Measurements from ENCODE around the gene ZFPM1.

Gene ZFPM1

DNA sequence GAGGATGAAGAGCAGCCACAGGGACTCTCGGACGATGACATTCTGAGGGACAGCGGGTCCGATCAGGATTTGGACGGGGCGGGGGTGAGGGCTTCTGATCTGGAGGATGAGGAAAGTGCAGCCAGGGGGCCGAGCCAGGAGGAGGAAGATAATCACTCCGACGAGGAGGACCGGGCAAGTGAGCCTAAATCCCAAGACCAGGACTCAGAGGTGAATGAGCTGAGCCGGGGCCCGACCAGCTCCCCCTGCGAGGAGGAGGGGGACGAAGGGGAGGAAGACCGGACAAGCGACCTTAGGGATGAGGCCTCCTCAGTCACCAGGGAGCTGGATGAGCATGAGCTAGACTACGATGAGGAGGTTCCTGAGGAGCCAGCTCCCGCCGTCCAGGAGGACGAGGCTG is 124.1 kb downstream of the ZFPM1 start:
- DNase-seq, result no peak

DNA sequence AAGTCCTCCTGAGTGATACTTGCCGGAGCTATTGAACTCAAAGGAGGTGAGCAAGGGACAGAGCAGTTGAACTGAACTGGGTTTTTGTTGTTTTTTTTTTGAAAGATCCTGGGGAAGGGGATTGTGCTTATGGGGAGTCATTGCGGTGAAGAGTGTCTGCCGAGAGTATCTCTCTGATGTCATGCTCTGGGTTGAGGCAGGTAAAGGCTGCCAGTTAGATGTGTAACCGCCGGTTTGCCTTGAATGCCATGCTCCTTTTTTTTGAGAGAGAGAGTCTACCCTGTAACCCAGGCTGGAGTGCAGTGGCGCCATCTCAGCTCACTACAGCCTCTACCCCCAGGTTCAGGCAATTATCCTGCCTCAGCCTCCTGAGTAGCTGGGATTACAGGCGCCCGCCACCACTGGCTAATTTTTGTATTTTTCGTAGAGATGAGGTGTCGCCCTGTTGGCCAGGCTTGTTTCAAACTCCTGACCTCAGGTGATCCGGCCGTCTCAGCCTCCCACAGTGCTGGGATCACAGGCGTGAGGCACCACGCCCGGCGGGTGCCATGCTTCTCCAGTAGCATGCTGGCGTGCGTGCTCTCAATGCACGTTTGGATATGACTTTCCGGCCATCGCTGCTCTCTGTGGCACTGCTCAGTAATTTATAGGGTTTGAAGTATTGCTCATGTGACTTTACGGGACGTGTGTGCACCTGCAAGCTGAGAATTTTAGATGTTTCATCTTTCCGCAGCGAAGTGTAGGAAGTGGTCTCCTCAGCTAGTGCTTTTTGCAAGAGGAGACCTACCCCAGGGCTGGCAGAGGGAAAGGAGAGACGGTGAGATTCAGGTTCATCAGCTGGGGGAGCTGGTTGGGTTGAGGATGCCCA is 125.6 kb downstream of the ZFPM1 start:
- DNase-seq, result no peak

DNA sequence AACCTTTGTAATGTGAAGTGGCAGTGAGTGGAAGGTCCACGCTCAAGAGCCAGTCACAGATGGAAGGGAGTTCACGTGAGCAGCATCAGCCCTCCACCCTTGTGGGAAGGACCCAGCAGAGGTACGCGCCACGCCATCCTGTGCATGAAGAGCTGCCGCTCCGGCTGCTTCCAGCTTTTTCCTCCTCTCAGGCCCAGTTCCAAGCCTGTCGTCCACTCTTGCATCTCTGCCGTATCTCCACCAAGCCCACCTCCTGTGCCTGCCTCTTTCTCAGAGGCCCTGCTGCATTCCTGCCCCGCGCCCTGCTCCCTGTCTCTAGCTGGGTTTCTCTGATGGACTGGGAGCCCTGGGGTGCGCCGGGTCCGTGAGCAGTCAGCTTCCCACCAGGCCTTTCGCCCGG is 127.3 kb downstream of the ZFPM1 start:
- no peak for DNase-seq

DNA sequence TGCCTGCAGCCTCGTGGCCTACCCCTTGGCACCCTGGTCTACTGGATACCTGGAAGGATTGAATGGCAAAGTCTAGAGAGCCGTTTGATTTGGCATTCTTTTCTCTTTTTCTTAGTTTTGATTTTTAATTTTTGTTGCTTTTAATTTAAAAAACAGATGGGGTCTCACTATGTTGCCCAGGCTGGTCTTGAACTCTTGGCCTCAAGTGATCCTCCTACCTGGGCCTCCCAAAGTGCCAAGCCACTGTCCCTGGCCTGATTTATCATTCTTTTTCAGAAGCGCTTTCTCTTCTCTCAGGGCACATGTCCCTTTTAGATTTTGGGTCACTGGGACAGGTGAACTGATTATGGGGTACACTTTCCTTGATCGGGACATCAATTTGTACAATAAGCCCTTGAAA is 128.0 kb downstream of the ZFPM1 start:
- DNase-seq, result no peak

DNA sequence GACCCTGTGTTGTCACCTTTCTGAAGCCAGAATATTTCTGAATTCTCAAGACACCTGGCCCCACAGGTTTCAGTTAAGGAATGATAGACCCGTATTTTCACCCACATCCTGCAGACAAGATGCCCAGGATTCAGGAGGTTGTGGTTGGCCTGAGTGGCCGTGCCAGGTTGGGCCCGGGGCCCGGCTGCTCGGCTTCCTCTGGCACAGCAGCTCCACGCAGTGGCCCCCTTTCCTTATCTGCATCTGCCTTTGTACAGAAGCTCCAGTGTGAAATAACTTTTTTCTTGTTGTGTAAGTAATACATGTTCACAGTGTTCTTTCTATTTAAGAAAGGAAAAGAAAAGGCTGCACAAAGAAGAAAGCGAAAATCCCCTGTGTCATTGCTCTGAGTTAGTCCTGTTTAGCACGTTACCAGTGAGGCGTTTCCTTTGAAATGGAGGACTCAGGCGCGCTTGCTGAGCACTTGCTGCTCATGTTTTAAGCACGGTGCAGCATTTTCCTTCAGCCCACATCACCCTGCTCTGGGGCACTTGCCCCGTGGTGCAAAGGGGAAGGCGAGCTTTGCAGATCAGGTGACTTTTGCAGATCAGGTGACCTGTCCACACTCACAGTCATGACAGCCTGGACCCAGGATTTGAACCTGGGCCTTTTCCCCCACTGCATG is 130.0 kb downstream of the ZFPM1 start:
- no peak for DNase-seq

DNA sequence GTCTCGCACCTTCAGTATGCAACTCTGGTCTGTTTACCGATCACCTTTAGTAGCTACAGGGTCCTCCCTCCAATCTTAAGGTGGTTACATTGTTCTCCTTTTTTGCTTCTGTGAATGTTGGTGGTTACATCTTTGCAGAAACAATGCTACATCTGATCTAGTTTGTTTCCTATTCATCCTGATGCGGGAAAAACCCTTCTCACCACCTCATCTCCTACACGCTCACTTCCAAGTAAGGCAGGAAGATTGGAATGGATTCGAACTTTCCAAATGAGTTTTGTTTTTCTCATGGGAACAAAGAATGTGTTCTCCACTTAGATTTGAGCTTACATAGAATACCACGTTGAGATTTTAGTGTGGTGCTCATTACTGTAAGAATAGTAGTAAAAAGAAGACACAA is 131.6 kb downstream of the ZFPM1 start:
- no peak for DNase-seq

DNA sequence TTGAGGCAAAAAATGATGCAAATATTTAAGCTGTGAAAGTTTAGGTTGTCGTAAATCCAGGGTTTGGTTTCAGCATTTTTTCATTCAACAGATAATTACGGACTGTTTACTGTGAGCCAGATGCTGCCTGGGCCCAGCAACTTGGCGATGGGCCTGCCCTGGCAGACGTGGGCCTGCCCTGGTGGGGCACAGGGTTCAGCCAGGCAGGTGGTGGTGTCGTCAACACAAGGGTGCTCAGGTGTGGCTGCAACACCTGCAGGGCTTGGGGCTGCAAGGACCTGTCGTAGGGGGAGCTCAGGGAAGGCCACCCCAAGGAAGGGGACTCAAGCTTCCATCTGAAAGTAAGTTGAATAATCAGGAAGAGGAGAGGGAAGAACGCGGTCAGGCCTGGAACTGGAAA is 132.2 kb downstream of the ZFPM1 start:
- DNase-seq, result no peak

DNA sequence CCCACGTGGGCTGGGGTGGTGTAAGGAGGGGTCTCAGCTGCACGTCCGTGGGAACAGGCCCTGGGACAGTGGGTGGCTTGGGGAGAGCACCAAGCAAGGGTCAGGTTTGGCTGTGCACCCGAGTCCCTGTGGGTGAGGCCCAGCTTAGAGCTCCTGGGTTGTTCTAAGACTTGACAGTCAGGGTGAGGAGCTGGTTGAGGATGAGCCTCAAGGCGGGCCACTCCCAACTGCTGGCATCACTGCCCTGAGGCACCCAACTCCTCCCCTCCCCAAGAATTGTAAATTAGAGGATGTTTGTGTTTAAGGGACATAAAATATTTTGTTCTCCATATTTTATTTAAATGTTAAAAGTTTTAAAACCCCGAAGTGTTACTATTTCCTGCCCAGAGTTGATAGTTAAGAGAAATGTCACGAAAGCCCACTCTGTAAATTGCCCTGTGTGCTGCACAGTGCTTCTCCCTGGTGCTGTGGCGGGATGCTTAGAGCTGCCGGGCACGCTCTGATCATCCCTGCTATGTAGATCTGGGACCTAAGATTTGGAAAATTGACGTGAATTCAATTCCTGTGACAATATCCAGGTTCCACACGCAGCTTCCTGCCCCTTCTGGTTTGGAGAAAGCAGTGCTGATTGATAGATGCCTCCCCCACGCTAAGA is 133.0 kb downstream of the ZFPM1 start:
- DNase-seq, result no peak

Measured in OCI-M1 (cell line).